Measurements from ENCODE around the gene LFNG. TPM values are rescaled to one million over a fixed set of nuclear protein-coding genes. Genes with fewer than 3 reads are reported as not detected.
A peak's percentile ranks its signal among the peaks of the same experiment; 100 is the strongest.

The LFNG gene
- total RNA-seq, 1 experiment from 2014 or later, result 38.1 TPM

DNA sequence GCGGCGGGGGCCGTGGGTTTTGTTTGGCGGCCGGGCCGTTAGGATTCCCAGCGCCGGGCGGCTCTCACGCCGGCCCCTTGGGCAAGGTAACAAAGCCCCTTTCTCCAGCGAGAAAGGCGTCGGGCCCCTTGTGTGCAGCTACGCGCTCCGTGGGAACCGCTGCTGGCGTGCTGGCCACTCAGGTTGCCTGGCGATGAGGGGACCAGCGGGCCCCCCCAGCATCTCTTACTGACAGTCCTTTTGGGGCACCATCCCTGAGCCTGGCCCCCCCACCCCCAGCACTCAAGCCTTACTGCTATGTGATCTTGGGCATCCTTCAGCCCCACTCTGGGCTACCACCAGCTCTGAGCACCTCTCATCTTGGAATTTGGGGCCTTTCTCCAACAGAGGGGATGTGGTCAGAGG lies 1.8 kb downstream of the LFNG start:
- POLR2A ChIA-PET, result interaction anchor here (0.6 kb wide), 1 partner anchor 10 kb away, joined by 4 read pairs; no protein-coding TSS in a partner anchor
- Histone ChIP-seq H3K27me3 (ENCODE audit: control insufficient read depth, insufficient read depth, low read length) (no peaks in the 10 kb centered on the region), H3K4me1 (ENCODE audit: control insufficient read depth, insufficient read depth, low read length) (peaks cover 75% of the 10 kb centered on the region), H3K27ac (ENCODE audit: low read length) (peak overlapping the region; percentile 83), H3K36me3 (ENCODE audit: control insufficient read depth, insufficient read depth, low read length) (no peaks in the 10 kb centered on the region), H3K9me3 (ENCODE audit: control insufficient read depth, insufficient read depth, low read depth, low read length) (no peaks in the 10 kb centered on the region), H3K4me3 (ENCODE audit: low read depth in 2 of 2, low read length in 2 of 2) (peak overlapping the region; percentile 64 to 89)
- no peak for DNase-seq (ENCODE audit: low read depth, low spot score)
- CTCF ChIA-PET, result interaction anchor here (1.0 kb wide), 1 partner anchor 53 kb away, joined by 4 read pairs; no protein-coding TSS in a partner anchor
- BruUV-seq (replicated peaks), result no TSS peak
- ATAC-seq, result no peak
- TF ChIP-seq SIN3A (IDR thresholded peaks at IDR 0.05; ENCODE audit: borderline replicate concordance, insufficient read depth, low read depth, low read length), result 0 out of 2 replicates have a peak, but pooled peaks have one; percentile 18
- TF ChIP-seq, protein P1, sequence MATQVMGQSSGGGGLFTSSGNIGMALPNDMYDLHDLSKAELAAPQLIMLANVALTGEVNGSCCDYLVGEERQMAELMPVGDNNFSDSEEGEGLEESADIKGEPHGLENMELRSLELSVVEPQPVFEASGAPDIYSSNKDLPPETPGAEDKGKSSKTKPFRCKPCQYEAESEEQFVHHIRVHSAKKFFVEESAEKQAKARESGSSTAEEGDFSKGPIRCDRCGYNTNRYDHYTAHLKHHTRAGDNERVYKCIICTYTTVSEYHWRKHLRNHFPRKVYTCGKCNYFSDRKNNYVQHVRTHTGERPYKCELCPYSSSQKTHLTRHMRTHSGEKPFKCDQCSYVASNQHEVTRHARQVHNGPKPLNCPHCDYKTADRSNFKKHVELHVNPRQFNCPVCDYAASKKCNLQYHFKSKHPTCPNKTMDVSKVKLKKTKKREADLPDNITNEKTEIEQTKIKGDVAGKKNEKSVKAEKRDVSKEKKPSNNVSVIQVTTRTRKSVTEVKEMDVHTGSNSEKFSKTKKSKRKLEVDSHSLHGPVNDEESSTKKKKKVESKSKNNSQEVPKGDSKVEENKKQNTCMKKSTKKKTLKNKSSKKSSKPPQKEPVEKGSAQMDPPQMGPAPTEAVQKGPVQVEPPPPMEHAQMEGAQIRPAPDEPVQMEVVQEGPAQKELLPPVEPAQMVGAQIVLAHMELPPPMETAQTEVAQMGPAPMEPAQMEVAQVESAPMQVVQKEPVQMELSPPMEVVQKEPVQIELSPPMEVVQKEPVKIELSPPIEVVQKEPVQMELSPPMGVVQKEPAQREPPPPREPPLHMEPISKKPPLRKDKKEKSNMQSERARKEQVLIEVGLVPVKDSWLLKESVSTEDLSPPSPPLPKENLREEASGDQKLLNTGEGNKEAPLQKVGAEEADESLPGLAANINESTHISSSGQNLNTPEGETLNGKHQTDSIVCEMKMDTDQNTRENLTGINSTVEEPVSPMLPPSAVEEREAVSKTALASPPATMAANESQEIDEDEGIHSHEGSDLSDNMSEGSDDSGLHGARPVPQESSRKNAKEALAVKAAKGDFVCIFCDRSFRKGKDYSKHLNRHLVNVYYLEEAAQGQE (IDR thresholded peaks at IDR 0.05; ENCODE audit: insufficient read depth in 1 of 2, low read depth in 2 of 2, low read length in 1 of 2), result no peak
- TF ChIP-seq, protein P2, sequence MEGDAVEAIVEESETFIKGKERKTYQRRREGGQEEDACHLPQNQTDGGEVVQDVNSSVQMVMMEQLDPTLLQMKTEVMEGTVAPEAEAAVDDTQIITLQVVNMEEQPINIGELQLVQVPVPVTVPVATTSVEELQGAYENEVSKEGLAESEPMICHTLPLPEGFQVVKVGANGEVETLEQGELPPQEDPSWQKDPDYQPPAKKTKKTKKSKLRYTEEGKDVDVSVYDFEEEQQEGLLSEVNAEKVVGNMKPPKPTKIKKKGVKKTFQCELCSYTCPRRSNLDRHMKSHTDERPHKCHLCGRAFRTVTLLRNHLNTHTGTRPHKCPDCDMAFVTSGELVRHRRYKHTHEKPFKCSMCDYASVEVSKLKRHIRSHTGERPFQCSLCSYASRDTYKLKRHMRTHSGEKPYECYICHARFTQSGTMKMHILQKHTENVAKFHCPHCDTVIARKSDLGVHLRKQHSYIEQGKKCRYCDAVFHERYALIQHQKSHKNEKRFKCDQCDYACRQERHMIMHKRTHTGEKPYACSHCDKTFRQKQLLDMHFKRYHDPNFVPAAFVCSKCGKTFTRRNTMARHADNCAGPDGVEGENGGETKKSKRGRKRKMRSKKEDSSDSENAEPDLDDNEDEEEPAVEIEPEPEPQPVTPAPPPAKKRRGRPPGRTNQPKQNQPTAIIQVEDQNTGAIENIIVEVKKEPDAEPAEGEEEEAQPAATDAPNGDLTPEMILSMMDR (IDR thresholded peaks at IDR 0.05), result no peak
- TF ChIP-seq POLR2AphosphoS5 (IDR thresholded peaks at IDR 0.05; ENCODE audit: low read depth, low read length), result no peak
- no peak for TF ChIP-seq TCF7L2 (IDR thresholded peaks at IDR 0.05; ENCODE audit: low read depth, low read length)
- intact Hi-C loops (cut with micrococcal nuclease; ENCODE audit: unreplicated experiment), result loop anchor here (5.0 kb wide), 1 partner anchor 44 kb away; the partner anchor contains the start of gene GRIFIN
- in situ Hi-C loops (cut with HindIII; ENCODE audit: low pct_unique_long_range_greater_than_20kb, low sequenced_read_pairs), result no loop called here

DNA sequence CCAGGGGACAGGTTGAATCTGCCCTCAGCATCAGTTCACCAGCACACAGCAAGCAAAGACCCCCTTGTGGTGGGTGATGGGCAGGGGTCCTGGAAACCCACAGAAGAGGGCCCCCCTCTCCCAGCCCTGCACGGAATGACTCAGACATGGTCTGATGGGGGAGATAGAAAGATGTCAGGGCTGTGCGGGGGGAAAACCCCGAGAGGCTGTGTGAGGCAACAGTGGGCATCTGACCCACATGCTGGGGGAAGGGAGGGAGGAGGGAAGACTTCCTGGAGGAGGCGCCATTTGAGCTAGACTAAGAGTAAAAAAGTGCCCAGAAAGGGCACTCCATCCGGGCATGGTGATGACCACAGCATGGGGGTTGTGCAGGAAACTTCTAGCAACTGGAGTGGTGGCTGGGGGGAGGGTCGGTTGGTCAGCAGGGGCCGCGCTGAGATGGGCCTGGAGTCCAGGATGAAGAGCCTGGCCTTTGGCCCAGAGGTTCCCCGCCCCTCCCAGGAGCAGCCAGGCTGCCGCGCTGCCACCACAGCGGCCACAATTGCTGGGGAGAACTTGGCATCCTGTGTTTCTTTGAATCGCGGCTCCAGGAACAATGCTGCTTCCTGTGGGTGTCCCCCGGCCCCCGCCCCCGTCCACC lies 2.5 kb downstream of the LFNG start:
- H3K27ac ChIP-seq (ENCODE audit: low read length), result peak overlapping the region; percentile 83
- H3K4me3 ChIP-seq (ENCODE audit: low read depth in 2 of 2, low read length in 2 of 2), result peak overlapping the region; percentile 64 to 89
- no peaks in the 10 kb centered on the region for H3K9me3 ChIP-seq (ENCODE audit: control insufficient read depth, insufficient read depth, low read depth, low read length)
- ATAC-seq (no peak), DNase-seq (ENCODE audit: low read depth, low spot score) (no peak)
- intact Hi-C loops (cut with micrococcal nuclease; ENCODE audit: unreplicated experiment), result loop anchor here (5.0 kb wide), 1 partner anchor 45 kb away; the partner anchor contains the start of gene GRIFIN
- CTCF ChIA-PET, result interaction anchor here (1.2 kb wide), 1 partner anchor 52 kb away, joined by 3 read pairs; no protein-coding TSS in a partner anchor
- no peaks in the 10 kb centered on the region for H3K36me3 ChIP-seq (ENCODE audit: control insufficient read depth, insufficient read depth, low read length)
- H3K27me3 ChIP-seq (ENCODE audit: control insufficient read depth, insufficient read depth, low read length), result no peaks in the 10 kb centered on the region
- POLR2A ChIA-PET, result interaction anchor here (0.6 kb wide), 1 partner anchor 9 kb away, joined by 4 read pairs; no protein-coding TSS in a partner anchor
- peaks cover 74% of the 10 kb centered on the region for H3K4me1 ChIP-seq (ENCODE audit: control insufficient read depth, insufficient read depth, low read length)
- in situ Hi-C loops (cut with HindIII; ENCODE audit: low pct_unique_long_range_greater_than_20kb, low sequenced_read_pairs), result no loop called here
- BruUV-seq (replicated peaks), result no TSS peak
- TF ChIP-seq, protein P2 (IDR thresholded peaks at IDR 0.05), result peak; percentile 32; the same call in 1 of the 2 replicates
- TF ChIP-seq, protein P1 (IDR thresholded peaks at IDR 0.05; ENCODE audit: insufficient read depth in 1 of 2, low read depth in 2 of 2, low read length in 1 of 2), result no peak
- no peak for TF ChIP-seq POLR2AphosphoS5 (IDR thresholded peaks at IDR 0.05; ENCODE audit: low read depth, low read length)
- TF ChIP-seq TCF7L2 (IDR thresholded peaks at IDR 0.05; ENCODE audit: low read depth, low read length), result no peak
- no peak for TF ChIP-seq SIN3A (IDR thresholded peaks at IDR 0.05; ENCODE audit: borderline replicate concordance, insufficient read depth, low read depth, low read length)
